HepG2 (cell line): ENCODE measurements around the gene TOB1. TPM values are rescaled to one million over a fixed set of nuclear protein-coding genes. Genes with fewer than 3 reads are reported as not detected.

Experiments used
- ATF7 ChIP-seq, 2 experiments: fragments of 450-650 bp in 1 of 2; sonication (generic) in 1 of 2; formaldehyde crosslinking in 1 of 2; IDR thresholded peaks; 2 replicates each; pipeline versions ENCODE4 v1.4.0 to v1.6.1; 2016 to 2020; ENCODE audit warnings: antibody characterized with exemption in 1 of 2, mild to moderate bottlenecking in 1 of 2, missing genetic modification reagents in 1 of 2
- CEBPB ChIP-seq: IDR thresholded peaks from 2 replicates; pipeline ENCODE4 v1.6.1; 2011; ENCODE audit warnings: low read depth, low read length, improper control_type of control experiment, borderline replicate concordance
- CENPBD1 ChIP-seq: sonication (generic); formaldehyde crosslinking; IDR thresholded peaks from 2 replicates; pipeline ENCODE4 v1.8.0; 2022; ENCODE audit warnings: missing genetic modification reagents, low read depth, mild to moderate bottlenecking, borderline replicate concordance
- DBP ChIP-seq: sonication (generic); formaldehyde crosslinking; IDR thresholded peaks from 2 replicates; pipeline ENCODE4 v1.4.0; 2020; ENCODE audit warnings: missing genetic modification reagents; ENCODE audit errors: not compliant biosample characterization
- EHMT2 ChIP-seq: fragments of 200-600 bp; sonication (generic); IDR thresholded peaks from 2 replicates; pipeline ENCODE4 v1.7.0; 2017; ENCODE audit warnings: antibody characterized with exemption, low read depth, low read length, borderline replicate concordance
- ELF4 ChIP-seq: sonication (generic); formaldehyde crosslinking; IDR thresholded peaks from 2 replicates; pipeline ENCODE4 v1.5.0; 2020; ENCODE audit warnings: missing genetic modification reagents, mild to moderate bottlenecking, moderate library complexity, borderline replicate concordance
- ETS1 ChIP-seq: sonication (generic); formaldehyde crosslinking; IDR thresholded peaks from 2 replicates; pipeline ENCODE4 v1.4.0; 2020; ENCODE audit warnings: missing genetic modification reagents
- GPN1 ChIP-seq: sonication (generic); formaldehyde crosslinking; IDR thresholded peaks from 2 replicates; pipeline ENCODE4 v1.5.1; 2020; ENCODE audit warnings: missing genetic modification reagents, borderline replicate concordance
- HDAC1 ChIP-seq: sonication (generic); formaldehyde crosslinking; IDR thresholded peaks from 2 replicates; pipeline ENCODE4 v1.5.1; 2020; ENCODE audit warnings: mild to moderate bottlenecking, missing genetic modification reagents
- KMT2B ChIP-seq: IDR thresholded peaks from 2 replicates; pipeline ENCODE4 v1.6.1; 2016; ENCODE audit warnings: missing genetic modification reagents, missing compliant biosample characterization
- POLR2AphosphoS5 ChIP-seq: IDR thresholded peaks from 2 replicates; pipeline ENCODE4 v1.6.1; 2012; ENCODE audit warnings: low read depth, low read length
- SMYD3 ChIP-seq: sonication (generic); formaldehyde crosslinking; IDR thresholded peaks from 2 replicates; pipeline ENCODE4 v1.8.1; 2023; ENCODE audit warnings: mild to moderate bottlenecking, missing genetic modification reagents
- SOX13 ChIP-seq, 3 experiments: fragments of 450-650 bp in 1 of 3; sonication (generic) in 1 of 3; formaldehyde crosslinking in 1 of 3; IDR thresholded peaks in 2 of 3; conservative IDR thresholded peaks in 1 of 3; 2 replicates each; pipeline versions ENCODE4 v1.5.0 to v1.6.1; 2016 to 2020; ENCODE audit warnings: antibody characterized with exemption in 1 of 3, mild to moderate bottlenecking in 1 of 3, missing compliant biosample characterization in 1 of 3, missing genetic modification reagents in 1 of 3, moderate library complexity in 1 of 3
- STAG1 ChIP-seq: sonication (generic); formaldehyde crosslinking; IDR thresholded peaks from 2 replicates; pipeline ENCODE4 v1.4.0; 2020; ENCODE audit warnings: missing genetic modification reagents
- TOPORS ChIP-seq: sonication (generic); formaldehyde crosslinking; IDR thresholded peaks from 2 replicates; pipeline ENCODE4 v1.8.0; 2023; ENCODE audit warnings: mild to moderate bottlenecking, missing genetic modification reagents
- ZBTB1 ChIP-seq: sonication (generic); formaldehyde crosslinking; IDR thresholded peaks from 2 replicates; pipeline ENCODE4 v1.4.0; 2020; ENCODE audit warnings: missing genetic modification reagents, borderline replicate concordance
- ZBTB33 ChIP-seq: sonication (generic); formaldehyde crosslinking; IDR thresholded peaks from 2 replicates; pipeline ENCODE4 v1.4.0; 2020; ENCODE audit warnings: missing genetic modification reagents
- ZFYVE20 ChIP-seq: sonication (generic); formaldehyde crosslinking; IDR thresholded peaks from 2 replicates; pipeline ENCODE4 v1.8.0; 2023; ENCODE audit warnings: low read depth, mild to moderate bottlenecking, moderate library complexity, missing genetic modification reagents, borderline replicate concordance
- ZKSCAN8 ChIP-seq: IDR thresholded peaks from 2 replicates; pipeline ENCODE4 v1.6.1; 2016; ENCODE audit warnings: borderline replicate concordance, missing genetic modification reagents, missing compliant biosample characterization
- ZNF256 ChIP-seq: sonication (generic); formaldehyde crosslinking; conservative IDR thresholded peaks from 2 replicates; pipeline ENCODE4 v1.4.0; 2020; ENCODE audit warnings: missing genetic modification reagents
- ZNF367 ChIP-seq: sonication (generic); formaldehyde crosslinking; IDR thresholded peaks from 2 replicates; pipeline ENCODE4 v1.4.0; 2020; ENCODE audit warnings: missing genetic modification reagents, borderline replicate concordance
- ZNF468 ChIP-seq: sonication (generic); formaldehyde crosslinking; IDR thresholded peaks from 2 replicates; pipeline ENCODE4 v1.8.0; 2022; ENCODE audit warnings: mild to moderate bottlenecking, moderate library complexity, missing genetic modification reagents
- polyA plus RNA-seq, 8 experiments: library from polyadenylated mRNA; depleted of rRNA in 3 of 8; stranded (reverse) in 7 of 8; unstranded in 1 of 8; fragments of >200 nt; fragmentation: Illumina TruSeq in 4 of 8; extraction: Trizol in 4 of 8; gene quantifications; 2 replicates each; pipeline versions ENCODE4 v1.2.1 to v1.2.3, GENCODE V29; 2011 to 2016; ENCODE audit warnings: low read depth in 4 of 8, missing spikeins in 1 of 8, mixed read lengths in 1 of 8; ENCODE audit not compliant: insufficient read depth in 1 of 8
- total RNA-seq, 5 experiments: library from RNA; depleted of rRNA; stranded (reverse); fragments of >200 nt; fragmentation: Illumina TruSeq; extraction: Trizol; gene quantifications; 2 replicates each; pipeline ENCODE4 v1.2.3, GENCODE V29; 2016; ENCODE audit warnings: low read depth in 1 of 5
- TF ChIP-seq, protein P1 (sequence below): sonication (generic); formaldehyde crosslinking; IDR thresholded peaks from 2 replicates; pipeline ENCODE4 v1.5.0; 2020; ENCODE audit warnings: missing genetic modification reagents, mild to moderate bottlenecking, borderline replicate concordance
- TF ChIP-seq, protein P2 (sequence below): sonication (generic); formaldehyde crosslinking; IDR thresholded peaks from 2 replicates; pipeline ENCODE4 v1.4.0; 2020; ENCODE audit warnings: missing genetic modification reagents

TOB1 gene
- total and polyA plus RNA-seq, 2 of the 13 experiments (the other 11 are each of a cell fraction or from before 2014, with no cell fraction given), result 21.9 to 57.7 TPM

DNA sequence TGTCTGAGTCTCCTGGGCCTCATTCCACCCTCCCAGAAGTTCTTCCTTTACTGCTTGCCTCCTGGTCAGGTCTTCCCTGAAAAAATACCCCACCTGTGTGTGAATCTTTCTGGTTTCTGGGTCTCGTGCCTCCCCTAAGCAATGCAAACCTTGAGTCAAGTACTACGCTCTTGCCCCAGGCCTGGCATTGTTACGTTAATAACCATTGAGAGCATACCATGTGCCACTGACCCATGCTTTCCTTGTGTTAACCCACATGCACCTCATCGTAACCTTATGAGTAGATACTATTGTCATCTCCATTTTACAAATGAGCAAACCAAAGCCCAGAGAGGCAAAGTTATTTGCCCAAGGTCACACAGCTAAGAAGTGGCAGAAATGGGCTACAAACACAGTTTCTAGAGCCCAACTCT, 25.4 kb upstream of the TOB1 start (continued):
- TF ChIP-seq SMYD3 (CRISPR knock-in tag), result no peak
- TF ChIP-seq ELF4 (CRISPR knock-in tag), result no peak
- TF ChIP-seq ZNF468 (CRISPR knock-in tag), result no peak
- TF ChIP-seq HDAC1 (CRISPR knock-in tag), result peak; percentile 39; the same call in 1 of the 2 replicates
- no peak for TF ChIP-seq ZNF256 (CRISPR knock-in tag)
- TF ChIP-seq CEBPB, result no peak
- TF ChIP-seq KMT2B (CRISPR knock-in tag), result no peak
- no peak for TF ChIP-seq ZNF367
- TF ChIP-seq ZBTB1 (CRISPR knock-in tag), result no peak
- no peak for TF ChIP-seq POLR2AphosphoS5
- TF ChIP-seq DBP (CRISPR knock-in tag), result no peak
- no peak for TF ChIP-seq ZKSCAN8 (CRISPR knock-in tag)
- TF ChIP-seq, protein P1, sequence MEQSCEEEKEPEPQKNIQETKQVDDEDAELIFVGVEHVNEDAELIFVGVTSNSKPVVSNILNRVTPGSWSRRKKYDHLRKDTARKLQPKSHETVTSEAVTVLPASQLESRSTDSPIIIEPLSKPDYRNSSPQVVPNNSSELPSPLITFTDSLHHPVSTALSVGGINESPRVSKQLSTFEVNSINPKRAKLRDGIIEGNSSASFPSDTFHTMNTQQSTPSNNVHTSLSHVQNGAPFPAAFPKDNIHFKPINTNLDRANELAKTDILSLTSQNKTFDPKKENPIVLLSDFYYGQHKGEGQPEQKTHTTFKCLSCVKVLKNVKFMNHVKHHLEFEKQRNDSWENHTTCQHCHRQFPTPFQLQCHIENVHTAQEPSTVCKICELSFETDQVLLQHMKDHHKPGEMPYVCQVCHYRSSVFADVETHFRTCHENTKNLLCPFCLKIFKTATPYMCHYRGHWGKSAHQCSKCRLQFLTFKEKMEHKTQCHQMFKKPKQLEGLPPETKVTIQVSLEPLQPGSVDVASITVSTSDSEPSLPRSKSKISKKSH (CRISPR knock-in tag), result no peak
- no peak for TF ChIP-seq ATF7 (IDR thresholded peaks at IDR 0.05)
- no peak for TF ChIP-seq ATF7 (CRISPR knock-in tag; IDR thresholded peaks at IDR 0.05)
- TF ChIP-seq ETS1, result no peak
- TF ChIP-seq STAG1 (CRISPR knock-in tag), result no peak
- no peak for TF ChIP-seq EHMT2
- TF ChIP-seq ZBTB33, result no peak
- TF ChIP-seq CENPBD1, result no peak
- no peak for TF ChIP-seq GPN1 (CRISPR knock-in tag)
- no peak for TF ChIP-seq SOX13 (IDR thresholded peaks at IDR 0.05)
- TF ChIP-seq SOX13 (CRISPR knock-in tag; conservative IDR thresholded peaks at IDR 0.05 in 1 of 2, IDR thresholded peaks at IDR 0.05 in 1 of 2), result no peak
- TF ChIP-seq ZFYVE20 (CRISPR knock-in tag), result no peak
- TF ChIP-seq, protein P2, sequence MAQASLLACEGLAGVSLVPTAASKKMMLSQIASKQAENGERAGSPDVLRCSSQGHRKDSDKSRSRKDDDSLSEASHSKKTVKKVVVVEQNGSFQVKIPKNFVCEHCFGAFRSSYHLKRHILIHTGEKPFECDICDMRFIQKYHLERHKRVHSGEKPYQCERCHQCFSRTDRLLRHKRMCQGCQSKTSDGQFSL, result no peak
- TF ChIP-seq TOPORS (CRISPR knock-in tag), result no peak
